Thyroid gland (tissue), 4 donors: Measurements from ENCODE around the gene DNMT1. TPM values are rescaled to one million over a fixed set of nuclear protein-coding genes. Genes with fewer than 3 reads are reported as not detected.
A peak's percentile ranks its signal among the peaks of the same experiment; 100 is the strongest.

Experiments
- DNase-seq, 2 donors: peaks; one replicate each; pipeline ENCODE4 v3.0.0-alpha.2; 2019
- H3K27ac ChIP-seq, 3 donors: fragments of 200-600 bp; sonication (generic); 1 replicate in 2 of 3; 2 replicates in 1 of 3; pipeline ENCODE4 v1.5.1; 2016 to 2019; ENCODE audit warnings: mild to moderate bottlenecking in 1 of 3, moderate library complexity in 1 of 3
- H3K27me3 ChIP-seq: fragments of 200-600 bp; sonication (generic); one replicate; pipeline ENCODE4 v1.5.1; 2019
- H3K36me3 ChIP-seq, 2 donors: fragments of 200-600 bp; sonication (generic); one replicate each; pipeline ENCODE4 v1.5.1; 2016 to 2019
- H3K4me1 ChIP-seq, 2 donors: fragments of 200-600 bp; sonication (generic); one replicate each; pipeline ENCODE4 v1.5.1; 2017 to 2019
- H3K4me3 ChIP-seq, 3 donors: fragments of 200-600 bp; sonication (generic); replicated peaks in 1 of 3; 1 replicate in 2 of 3; 2 replicates in 1 of 3; pipeline ENCODE4 v1.5.1; 2016; ENCODE audit warnings: mild to moderate bottlenecking in 1 of 3
- H3K9me3 ChIP-seq: fragments of 200-600 bp; sonication (generic); one replicate; pipeline ENCODE4 v1.5.1; 2017
- POLR2A ChIP-seq, 2 donors: fragments of 450-650 bp; IDR thresholded peaks; one replicate each; pipeline ENCODE4 v1.6.1; 2017; ENCODE audit warnings: antibody characterized with exemption in 2 of 2, mild to moderate bottlenecking in 2 of 2, moderate library complexity in 1 of 2
- WGBS, 2 donors: methylation state at CpG; one replicate each; pipeline ENCODE4 v1.1.5; 2017; 5-methylcytosine and 5-hydroxymethylcytosine counted together
- intact Hi-C: fragments of 100-400 bp; cut with DNase I; formaldehyde crosslinking; loops from one replicate; pipeline ENCODE4 v1.15.1; 2023
- total RNA-seq, 4 donors: library from RNA; depleted of rRNA; stranded (reverse); fragments of >200 nt; gene quantifications; one replicate each; pipeline ENCODE4 v1.2.3, GENCODE V29; 2016
- TF ChIP-seq, protein P1 (sequence below), 6 experiments: fragments of 200-600 bp in 3 of 6; fragments of 450-650 bp in 3 of 6; sonication (generic) in 3 of 6; IDR thresholded peaks; one replicate each; pipeline ENCODE4 v1.5.1; 2016 to 2019; ENCODE audit warnings: antibody characterized with exemption in 6 of 6, mild to moderate bottlenecking in 2 of 6, inconsistent platforms in 1 of 6, moderate library complexity in 1 of 6

The DNMT1 gene
- total RNA-seq, 4 donors from 2014 or later, result 31.2 to 49.5 (median 36.0) TPM

DNA sequence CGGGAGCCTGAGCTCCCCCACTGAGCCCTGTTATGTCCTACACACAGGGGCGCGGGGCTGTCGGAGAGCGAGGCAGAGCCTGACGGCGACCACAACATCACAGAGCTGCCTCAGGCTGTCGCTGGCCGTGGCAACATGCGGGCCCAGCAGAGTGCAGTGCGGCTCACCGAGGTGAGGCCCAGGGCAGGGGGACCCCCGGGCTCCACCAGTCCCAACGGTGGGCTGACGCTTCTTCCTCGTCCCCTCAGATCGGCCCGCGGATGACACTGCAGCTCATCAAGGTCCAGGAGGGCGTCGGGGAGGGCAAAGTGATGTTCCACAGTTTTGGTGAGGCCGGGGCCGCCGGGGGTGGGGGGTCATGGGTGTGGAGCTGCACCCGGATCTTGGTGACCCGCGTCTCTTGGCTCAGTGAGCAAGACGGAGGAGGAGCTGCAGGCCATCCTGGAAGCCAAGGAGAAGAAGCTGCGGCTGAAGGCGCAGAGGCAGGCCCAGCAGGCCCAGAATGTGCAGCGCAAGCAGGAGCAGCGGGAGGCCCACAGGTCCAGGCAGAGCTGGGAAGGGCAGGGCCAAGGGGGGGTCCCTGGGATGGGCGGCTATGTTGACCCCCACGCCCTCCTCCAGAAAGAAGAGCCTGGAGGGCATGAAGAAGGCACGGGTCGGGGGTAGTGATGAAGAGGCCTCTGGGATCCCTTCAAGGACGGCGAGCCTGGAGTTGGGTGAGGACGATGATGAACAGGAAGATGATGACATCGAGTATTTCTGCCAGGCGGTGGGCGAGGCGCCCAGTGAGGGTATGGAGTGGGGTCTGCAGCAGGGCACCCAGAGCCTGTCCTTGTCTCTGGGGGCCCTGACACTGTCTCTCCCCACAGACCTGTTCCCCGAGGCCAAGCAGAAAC lies 84.4 kb downstream of the DNMT1 start:
- TF ChIP-seq POLR2A (IDR thresholded peaks at IDR 0.05), result no peak
- TF ChIP-seq, protein P1, sequence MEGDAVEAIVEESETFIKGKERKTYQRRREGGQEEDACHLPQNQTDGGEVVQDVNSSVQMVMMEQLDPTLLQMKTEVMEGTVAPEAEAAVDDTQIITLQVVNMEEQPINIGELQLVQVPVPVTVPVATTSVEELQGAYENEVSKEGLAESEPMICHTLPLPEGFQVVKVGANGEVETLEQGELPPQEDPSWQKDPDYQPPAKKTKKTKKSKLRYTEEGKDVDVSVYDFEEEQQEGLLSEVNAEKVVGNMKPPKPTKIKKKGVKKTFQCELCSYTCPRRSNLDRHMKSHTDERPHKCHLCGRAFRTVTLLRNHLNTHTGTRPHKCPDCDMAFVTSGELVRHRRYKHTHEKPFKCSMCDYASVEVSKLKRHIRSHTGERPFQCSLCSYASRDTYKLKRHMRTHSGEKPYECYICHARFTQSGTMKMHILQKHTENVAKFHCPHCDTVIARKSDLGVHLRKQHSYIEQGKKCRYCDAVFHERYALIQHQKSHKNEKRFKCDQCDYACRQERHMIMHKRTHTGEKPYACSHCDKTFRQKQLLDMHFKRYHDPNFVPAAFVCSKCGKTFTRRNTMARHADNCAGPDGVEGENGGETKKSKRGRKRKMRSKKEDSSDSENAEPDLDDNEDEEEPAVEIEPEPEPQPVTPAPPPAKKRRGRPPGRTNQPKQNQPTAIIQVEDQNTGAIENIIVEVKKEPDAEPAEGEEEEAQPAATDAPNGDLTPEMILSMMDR (IDR thresholded peaks at IDR 0.05), result no peak
- Histone ChIP-seq H3K4me1 (peaks cover 7 to 14% of the 10 kb centered on the region in 2 donors), H3K9me3 (no peaks in the 10 kb centered on the region), H3K36me3 (peaks cover 47 to 48% of the 10 kb centered on the region in 2 donors), H3K27ac (no peak overlapping the region), H3K27me3 (no peaks in the 10 kb centered on the region), H3K4me3 (no peak overlapping the region)
- WGBS, 2 donors, result 93 to 96% methylated on average over 36 to 41 of the region's 44 CpGs
- no peak for DNase-seq
- intact Hi-C loops, result loop anchor here (10.0 kb wide), 1 partner anchor 144 kb away; the partner anchor contains the start of gene MRPL4

DNA sequence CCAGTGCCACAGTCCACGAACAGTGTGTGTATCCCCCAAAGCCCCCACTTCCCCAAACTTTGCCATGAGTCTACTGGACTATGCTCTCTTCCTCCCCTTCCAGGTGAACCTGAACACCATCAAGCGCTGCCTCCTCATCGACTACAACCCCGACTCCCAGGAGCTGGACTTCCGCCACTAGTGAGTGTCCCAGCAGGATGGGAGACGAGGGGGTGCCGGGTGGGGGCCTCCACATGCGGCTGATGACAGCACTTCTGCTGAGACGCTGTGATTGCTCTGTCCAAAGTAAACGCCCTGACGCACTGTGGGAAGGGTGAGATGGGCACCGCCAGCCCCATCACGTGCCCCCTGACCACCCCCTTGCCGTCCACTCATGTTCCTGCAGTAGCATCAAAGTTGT lies 85.2 kb downstream of the DNMT1 start:
- Histone ChIP-seq H3K36me3 (peaks cover 40% of the 10 kb centered on the region in 2 donors), H3K4me1 (peaks cover 7 to 14% of the 10 kb centered on the region in 2 donors), H3K4me3 (no peak overlapping the region), H3K9me3 (no peaks in the 10 kb centered on the region), H3K27me3 (no peaks in the 10 kb centered on the region), H3K27ac (no peak overlapping the region)
- no peak for TF ChIP-seq POLR2A (IDR thresholded peaks at IDR 0.05)
- TF ChIP-seq, protein P1 (IDR thresholded peaks at IDR 0.05), result no peak
- no peak for DNase-seq
- 91 to 95% methylated on average over 9 to 14 of the region's 14 CpGs for WGBS, 2 donors
- intact Hi-C loops, result loop anchor here (10.0 kb wide), 1 partner anchor 275 kb away; the partner anchor contains the start of gene TYK2

DNA sequence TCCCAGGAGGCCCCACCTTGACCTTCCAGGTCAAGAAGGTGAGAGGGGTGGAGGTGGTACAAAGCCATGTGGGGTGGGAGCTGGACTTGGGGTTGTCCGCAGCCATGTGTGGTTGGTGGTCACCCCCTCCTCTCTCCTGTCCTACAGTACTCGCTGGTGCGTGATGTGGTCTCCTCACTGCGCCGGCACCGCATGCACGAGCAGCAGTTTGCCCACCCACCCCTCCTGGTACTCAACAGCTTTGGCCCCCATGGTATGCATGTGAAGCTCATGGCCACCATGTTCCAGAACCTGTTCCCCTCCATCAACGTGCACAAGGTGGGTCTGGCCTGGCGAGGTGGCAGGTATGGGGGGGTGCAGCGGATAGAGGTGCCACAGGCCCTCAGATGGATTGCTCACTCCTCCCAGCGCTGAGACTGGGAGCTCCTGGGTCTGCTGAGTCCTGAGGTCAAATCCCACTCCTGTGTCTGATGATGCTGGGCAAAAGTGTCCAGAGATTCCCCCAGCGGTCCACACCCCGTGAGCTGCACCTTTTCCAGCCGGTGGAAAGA lies 86.9 kb downstream of the DNMT1 start:
- no peaks in the 10 kb centered on the region for H3K27me3 ChIP-seq
- H3K4me3 ChIP-seq, result no peak overlapping the region
- TF ChIP-seq POLR2A (IDR thresholded peaks at IDR 0.05), result no peak
- TF ChIP-seq, protein P1 (IDR thresholded peaks at IDR 0.05), result no peak
- H3K36me3 ChIP-seq, result peaks cover 38 to 40% of the 10 kb centered on the region in 2 donors
- intact Hi-C loops, result loop anchor here (10.0 kb wide), 1 partner anchor 277 kb away; the partner anchor contains the start of gene TYK2
- peaks cover 7 to 14% of the 10 kb centered on the region in 2 donors for H3K4me1 ChIP-seq
- DNase-seq, result no peak
- H3K27ac ChIP-seq, result no peak overlapping the region
- no peaks in the 10 kb centered on the region for H3K9me3 ChIP-seq
- 89% methylated on average over 5 to 14 of the region's 14 CpGs for WGBS, 2 donors

DNA sequence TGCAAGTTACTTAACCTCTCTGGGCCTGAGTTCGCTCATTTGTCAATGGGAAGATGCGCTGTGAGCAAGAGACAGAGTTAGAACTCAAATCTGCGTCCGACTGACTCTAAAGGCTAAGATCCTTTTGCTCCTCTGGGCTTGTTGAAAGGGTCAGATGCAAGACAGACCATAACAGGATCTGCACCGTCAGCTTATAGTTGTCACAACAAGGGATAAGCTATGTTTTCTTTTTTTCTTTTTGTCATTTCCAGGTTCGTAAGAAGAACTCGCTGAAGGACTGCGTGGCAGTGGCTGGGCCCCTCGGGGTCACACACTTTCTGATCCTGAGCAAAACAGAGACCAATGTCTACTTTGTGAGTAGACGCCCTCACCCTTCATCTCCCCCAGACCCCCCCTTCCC lies 87.5 kb downstream of the DNMT1 start:
- intact Hi-C loops, result loop anchor here (10.0 kb wide), 1 partner anchor 278 kb away; the partner anchor contains the start of gene TYK2
- no peak for DNase-seq
- TF ChIP-seq, protein P1 (IDR thresholded peaks at IDR 0.05), result no peak
- TF ChIP-seq POLR2A (IDR thresholded peaks at IDR 0.05), result no peak
- Histone ChIP-seq H3K4me1 (peaks cover 7 to 14% of the 10 kb centered on the region in 2 donors), H3K27me3 (no peaks in the 10 kb centered on the region), H3K27ac (no peak overlapping the region), H3K9me3 (no peaks in the 10 kb centered on the region), H3K36me3 (peaks cover 38 to 40% of the 10 kb centered on the region in 2 donors), H3K4me3 (peak overlapping the region in 1 of 3 donors; percentile 56)
- 83 to 88% methylated on average over 10 of the region's 10 CpGs for WGBS, 2 donors
